ENCODE measurements around the gene ZFP36L2. TPM values are rescaled to one million over a fixed set of nuclear protein-coding genes. Genes with fewer than 3 reads are reported as not detected.
A peak's percentile ranks its signal among the peaks of the same experiment; 100 is the strongest.

Gene ZFP36L2
- total and polyA plus RNA-seq, 11 donors: 28.8 to 94.4 (median 38.5) TPM

GRCh38 chr2:43212216-43212835 is 14.1 kb downstream of the ZFP36L2 start:
- Histone ChIP-seq H3K27me3 (no peaks in the 10 kb centered on the region), H3K36me3 (no peaks in the 10 kb centered on the region), H3K27ac (peak overlapping the region in 1 of 12 donors; percentile 76), H3K4me3 (no peak overlapping the region), H3K9me3 (no peaks in the 10 kb centered on the region), H3K4me1 (peaks cover 0 to 39% (median 13%) of the 10 kb centered on the region in 12 donors)
- ATAC-seq: peak in 1 of 4 donors; percentile 12
- 91 to 94% (median 93%) methylated on average over 11 of the region's 11 CpGs for WGBS, 4 donors
- no peak for DNase-seq
- TF ChIP-seq CTCF (IDR thresholded peaks at IDR 0.05): no peak
- TF ChIP-seq POLR2A (IDR thresholded peaks at IDR 0.05): no peak
- intact Hi-C loops (cut with DNase I): loop anchor here in 3 of 10 donors (10.0 kb wide), 2 partner anchors 48 to 58 kb away; no protein-coding TSS in a partner anchor

- 74 to 85% (median 76%) methylated on average over 18 to 23 of the region's 23 CpGs for WGBS, 4 donors
- Histone ChIP-seq H3K4me3 (no peak overlapping the region), H3K4me1 (peaks cover 0 to 34% (median 5%) of the 10 kb centered on the region in 12 donors), H3K36me3 (no peaks in the 10 kb centered on the region), H3K9me3 (no peaks in the 10 kb centered on the region), H3K27ac (peak overlapping the region in 7 of 12 donors; percentile 16 to 65 (median 55)), H3K27me3 (no peaks in the 10 kb centered on the region)
- DNase-seq (peak; percentile 43 to 67 (median 61)), ATAC-seq (peak in 3 of 4 donors; percentile 57 to 76 (median 67))
- intact Hi-C loops (cut with DNase I): loop anchor here in 3 of 10 donors (10.0 kb wide), 2 partner anchors 46 to 56 kb away; no protein-coding TSS in a partner anchor
- TF ChIP-seq CTCF (IDR thresholded peaks at IDR 0.05) (no peak), POLR2A (IDR thresholded peaks at IDR 0.05) (no peak)
Measured at GRCh38 chr2:43210467-43211303, 15.7 kb downstream of the ZFP36L2 start.

GRCh38 chr2:43210125-43210466 is 16.3 kb downstream of the ZFP36L2 start:
- WGBS, 4 donors: 82 to 97% (median 87%) methylated on average over 3 to 6 of the region's 6 CpGs
- intact Hi-C loops (cut with DNase I): loop anchor here in 3 of 10 donors (10.0 kb wide), 2 partner anchors 45 to 55 kb away; no protein-coding TSS in a partner anchor
- H3K27ac ChIP-seq: peak overlapping the region in 4 of 12 donors; percentile 16 to 54 (median 34)

More at GRCh38 chr2:43210125-43210466, 16.3 kb downstream of the ZFP36L2 start:
- no peak for DNase-seq
- H3K27me3 ChIP-seq: no peaks in the 10 kb centered on the region
- TF ChIP-seq CTCF (IDR thresholded peaks at IDR 0.05) (no peak), POLR2A (IDR thresholded peaks at IDR 0.05) (no peak)
- ATAC-seq: peak in 2 of 4 donors; percentile 4 to 6
- no peaks in the 10 kb centered on the region for H3K9me3 ChIP-seq
- peaks cover 0 to 34% (median under 1%) of the 10 kb centered on the region in 12 donors for H3K4me1 ChIP-seq
- no peak overlapping the region for H3K4me3 ChIP-seq
- no peaks in the 10 kb centered on the region for H3K36me3 ChIP-seq

Data from heart left ventricle (tissue), 16 donors.